Progenitor cell of endocrine pancreas (in vitro differentiated cells): ENCODE data around the gene CEBPZOS. TPM values are rescaled to one million over a fixed set of nuclear protein-coding genes. Genes with fewer than 3 reads are reported as not detected.

Experiments used
- DNase-seq: peaks from one replicate; pipeline ENCODE4 v3.0.0; 2021; ENCODE audit warnings: low spot score; ENCODE audit not compliant: unreplicated experiment
- H3K27ac Mint-ChIP-seq: 2 replicates; pipeline ENCODE4 v1.8.0; 2021; ENCODE audit warnings: mild to moderate bottlenecking, moderate library complexity, mixed read lengths
- H3K27me3 Mint-ChIP-seq: 2 replicates; pipeline ENCODE4 v1.8.0; 2021; ENCODE audit warnings: mixed read lengths
- H3K36me3 Mint-ChIP-seq: 2 replicates; pipeline ENCODE4 v1.8.0; 2022; ENCODE audit warnings: mixed read lengths; ENCODE audit not compliant: insufficient read depth
- H3K4me1 Mint-ChIP-seq: 2 replicates; pipeline ENCODE4 v1.8.0; 2021; ENCODE audit warnings: low read depth, mixed read lengths
- H3K4me3 Mint-ChIP-seq: 2 replicates; pipeline ENCODE4 v1.8.0; 2021; ENCODE audit warnings: low read depth, mild to moderate bottlenecking, moderate library complexity, mixed read lengths
- H3K9me3 Mint-ChIP-seq: 2 replicates; pipeline ENCODE4 v1.8.0; 2021; ENCODE audit warnings: low read depth, mixed read lengths
- total RNA-seq: library from RNA; stranded (reverse); gene quantifications from 2 replicates; pipeline ENCODE4 v1.2.1, GENCODE V29; 2021
- TF ChIP-seq, protein P1 (sequence below): fragments of 200-600 bp; sonication (generic); IDR thresholded peaks from one replicate; pipeline ENCODE4 v1.5.0; 2021; ENCODE audit warnings: antibody characterized with exemption, mild to moderate bottlenecking; ENCODE audit not compliant: unreplicated experiment

The CEBPZOS gene
- total RNA-seq, 1 donor from 2014 or later, result 0.84 TPM

DNA sequence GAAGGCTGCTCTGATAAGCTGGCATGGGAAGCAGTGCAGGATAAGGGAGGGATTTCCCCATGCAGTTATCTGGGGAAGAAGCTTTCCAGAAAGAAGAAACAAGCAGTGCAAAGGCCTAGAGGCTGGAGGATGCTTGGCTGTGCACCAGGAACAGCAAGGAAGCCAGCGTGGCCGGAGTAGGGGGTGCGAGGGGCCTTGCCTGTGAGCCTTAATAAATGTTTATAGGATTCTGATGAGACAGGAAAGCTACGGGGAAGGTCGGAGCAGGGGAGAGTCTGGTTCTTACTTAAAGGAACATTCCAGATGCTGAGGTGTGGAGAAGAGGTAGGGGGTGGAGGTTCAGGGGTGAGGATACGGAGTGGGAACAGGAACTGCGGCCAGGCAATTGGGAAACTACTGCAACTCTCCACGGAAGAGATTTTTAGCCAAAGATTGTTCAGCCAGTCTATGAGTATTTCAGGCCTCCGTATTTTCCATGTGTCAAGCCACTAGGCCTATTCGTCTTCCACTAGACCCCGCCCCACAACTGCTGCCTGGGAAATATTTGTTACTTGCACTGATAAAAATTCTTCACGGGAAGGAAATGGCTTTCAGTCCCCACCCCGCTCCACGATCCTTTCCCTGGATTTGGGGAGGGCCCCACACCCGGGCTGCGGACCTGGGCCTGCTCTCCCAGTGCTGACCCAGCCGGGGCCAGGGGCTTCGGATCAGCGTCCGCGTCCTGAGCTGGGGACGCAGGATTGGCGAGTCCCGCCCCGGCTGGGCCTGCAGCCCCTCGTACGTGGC, 40.0 kb upstream of the CEBPZOS start:
- TF ChIP-seq, protein P1, sequence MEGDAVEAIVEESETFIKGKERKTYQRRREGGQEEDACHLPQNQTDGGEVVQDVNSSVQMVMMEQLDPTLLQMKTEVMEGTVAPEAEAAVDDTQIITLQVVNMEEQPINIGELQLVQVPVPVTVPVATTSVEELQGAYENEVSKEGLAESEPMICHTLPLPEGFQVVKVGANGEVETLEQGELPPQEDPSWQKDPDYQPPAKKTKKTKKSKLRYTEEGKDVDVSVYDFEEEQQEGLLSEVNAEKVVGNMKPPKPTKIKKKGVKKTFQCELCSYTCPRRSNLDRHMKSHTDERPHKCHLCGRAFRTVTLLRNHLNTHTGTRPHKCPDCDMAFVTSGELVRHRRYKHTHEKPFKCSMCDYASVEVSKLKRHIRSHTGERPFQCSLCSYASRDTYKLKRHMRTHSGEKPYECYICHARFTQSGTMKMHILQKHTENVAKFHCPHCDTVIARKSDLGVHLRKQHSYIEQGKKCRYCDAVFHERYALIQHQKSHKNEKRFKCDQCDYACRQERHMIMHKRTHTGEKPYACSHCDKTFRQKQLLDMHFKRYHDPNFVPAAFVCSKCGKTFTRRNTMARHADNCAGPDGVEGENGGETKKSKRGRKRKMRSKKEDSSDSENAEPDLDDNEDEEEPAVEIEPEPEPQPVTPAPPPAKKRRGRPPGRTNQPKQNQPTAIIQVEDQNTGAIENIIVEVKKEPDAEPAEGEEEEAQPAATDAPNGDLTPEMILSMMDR, result no peak
- H3K4me1 Mint-ChIP-seq, result peaks cover 14% of the 10 kb centered on the region

DNA sequence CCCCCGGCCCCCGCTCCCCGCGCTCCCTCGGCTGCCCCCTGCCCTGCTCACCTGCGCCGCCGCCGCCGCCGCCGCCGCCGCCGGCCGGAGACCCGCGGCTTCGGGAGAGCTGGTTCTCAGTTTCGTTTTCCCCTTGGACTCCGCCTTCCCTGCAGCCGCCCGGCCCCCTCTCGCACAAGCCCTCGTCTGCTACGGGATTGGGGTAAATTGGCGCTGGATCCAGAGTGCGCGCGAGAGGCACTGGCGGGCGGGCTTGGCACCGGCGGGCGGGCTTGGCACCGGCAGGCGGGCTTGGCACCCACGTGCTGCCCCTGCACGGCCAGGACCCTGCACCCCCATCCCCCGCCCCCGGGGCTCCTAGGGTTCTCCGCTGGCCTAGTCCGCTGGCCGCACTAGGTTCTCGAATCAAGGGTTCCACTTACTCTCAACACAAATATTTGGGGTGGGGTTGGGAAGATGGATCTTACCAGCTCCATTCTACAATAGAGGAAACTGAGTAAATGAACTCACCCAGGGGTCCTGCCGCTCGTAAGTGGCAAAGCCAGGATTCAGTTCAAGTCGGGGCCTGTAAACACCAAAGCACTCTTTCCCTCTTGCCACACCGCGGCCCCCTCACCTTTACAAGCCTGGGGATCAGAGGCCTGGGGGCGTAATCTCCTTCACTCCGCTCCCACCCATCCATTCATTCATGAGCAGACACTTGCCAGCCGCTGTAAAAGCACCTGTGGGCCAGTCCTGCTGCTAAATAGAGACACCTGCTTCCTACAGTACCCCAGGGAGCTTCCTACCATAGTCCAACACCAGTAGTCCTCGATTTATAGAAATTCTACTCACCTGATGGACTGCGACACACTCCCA, 39.2 kb upstream of the CEBPZOS start, which contains the start of gene EIF2AK2:
EIF2AK2 (minus strand) TSS at position 124 of the 858 bp plus-strand sequence. CDS start 9,174 bp downstream, outside the sequence.
- H3K27ac Mint-ChIP-seq, result peak within 1 kb of the TSS; percentile 96
- TF ChIP-seq, protein P1, result no peak
- peak within 1 kb of the TSS; percentile 79 for H3K4me3 Mint-ChIP-seq
- peaks cover 14% of the 10 kb centered on the region for H3K4me1 Mint-ChIP-seq
- peaks cover 6% of the 10 kb centered on the region for H3K9me3 Mint-ChIP-seq
- peak; percentile 65 for DNase-seq
- peaks cover 12% of the 10 kb centered on the region for H3K27me3 Mint-ChIP-seq
- peaks cover 19% of the 10 kb centered on the region for H3K36me3 Mint-ChIP-seq

More for the DNA sequence above, 40.0 kb upstream of the CEBPZOS start:
- Mint-ChIP-seq H3K27me3 (peaks cover 9% of the 10 kb centered on the region), H3K4me3 (peak overlapping the region; percentile 79), H3K36me3 (peaks cover 24% of the 10 kb centered on the region), H3K27ac (peak overlapping the region; percentile 96), H3K9me3 (peaks cover 6% of the 10 kb centered on the region)
- no peak for DNase-seq

DNA sequence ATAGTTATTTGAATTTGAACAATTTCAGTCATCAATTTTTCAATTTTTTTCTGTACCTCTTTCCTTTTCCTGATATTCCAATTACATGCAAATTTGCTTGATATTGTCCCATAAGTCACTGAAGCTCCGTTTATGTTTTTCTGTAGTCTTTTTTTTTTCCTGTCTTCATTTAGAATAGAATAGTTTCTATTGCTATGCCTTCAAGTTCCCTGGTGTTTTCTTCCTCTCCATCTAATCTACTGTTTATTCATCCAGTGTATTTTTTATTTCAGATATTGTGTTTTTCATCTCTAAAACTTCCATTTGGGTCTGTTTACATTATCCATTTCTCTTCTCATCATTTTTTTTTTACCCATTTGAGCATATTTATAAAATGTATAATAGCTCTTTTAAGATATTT, 31.5 kb upstream of the CEBPZOS start:
- Mint-ChIP-seq H3K4me3 (no peak overlapping the region), H3K27ac (no peak overlapping the region), H3K9me3 (peaks cover 12% of the 10 kb centered on the region), H3K36me3 (peaks cover 3% of the 10 kb centered on the region), H3K4me1 (no peaks in the 10 kb centered on the region), H3K27me3 (peaks cover 3% of the 10 kb centered on the region)
- no peak for DNase-seq
- TF ChIP-seq, protein P1, result no peak

DNA sequence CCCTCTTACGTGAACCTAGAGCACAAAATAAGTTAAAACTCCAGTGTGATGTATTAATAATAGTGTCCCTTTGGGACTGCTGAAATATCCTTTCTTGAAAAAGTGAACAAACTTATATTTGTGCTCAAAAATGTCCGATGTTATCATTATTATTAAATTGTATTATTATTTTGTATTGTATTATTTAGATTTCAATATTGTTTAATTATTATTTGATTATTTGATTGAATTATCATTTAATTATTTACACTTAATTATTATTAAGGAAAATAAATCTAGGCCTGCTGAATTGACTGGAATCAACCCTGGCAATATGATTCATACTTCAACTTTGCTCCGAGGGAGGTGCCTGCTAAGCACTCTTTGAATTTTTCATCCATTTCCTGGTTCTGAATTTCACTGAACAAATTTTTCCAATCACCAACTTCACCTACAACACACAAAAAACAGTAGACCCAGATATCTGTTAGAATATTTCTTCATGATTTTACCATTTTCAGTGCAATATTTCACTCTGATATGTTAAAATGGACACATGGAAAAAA, 28.6 kb upstream of the CEBPZOS start:
- TF ChIP-seq, protein P1, result no peak
- no peak overlapping the region for H3K4me3 Mint-ChIP-seq
- no peaks in the 10 kb centered on the region for H3K27me3 Mint-ChIP-seq
- H3K27ac Mint-ChIP-seq, result no peak overlapping the region
- peaks cover 3% of the 10 kb centered on the region for H3K4me1 Mint-ChIP-seq
- peaks cover 12% of the 10 kb centered on the region for H3K9me3 Mint-ChIP-seq
- peaks cover 3% of the 10 kb centered on the region for H3K36me3 Mint-ChIP-seq
- DNase-seq, result no peak
